GM19035 (cell line): Measurements from ENCODE around the gene SMYD5.
"Not testable (repeated sequence)": the region's sequence is repeated elsewhere in the genome, so short reads cannot be mapped to it uniquely, and the experiment has no call there.

Experiments used
- ATAC-seq: cut with Tn5 transposase; IDR thresholded peaks from one replicate; pipeline ENCODE4 v1.9.1; 2021; ENCODE audit not compliant: unreplicated experiment

Gene SMYD5

DNA sequence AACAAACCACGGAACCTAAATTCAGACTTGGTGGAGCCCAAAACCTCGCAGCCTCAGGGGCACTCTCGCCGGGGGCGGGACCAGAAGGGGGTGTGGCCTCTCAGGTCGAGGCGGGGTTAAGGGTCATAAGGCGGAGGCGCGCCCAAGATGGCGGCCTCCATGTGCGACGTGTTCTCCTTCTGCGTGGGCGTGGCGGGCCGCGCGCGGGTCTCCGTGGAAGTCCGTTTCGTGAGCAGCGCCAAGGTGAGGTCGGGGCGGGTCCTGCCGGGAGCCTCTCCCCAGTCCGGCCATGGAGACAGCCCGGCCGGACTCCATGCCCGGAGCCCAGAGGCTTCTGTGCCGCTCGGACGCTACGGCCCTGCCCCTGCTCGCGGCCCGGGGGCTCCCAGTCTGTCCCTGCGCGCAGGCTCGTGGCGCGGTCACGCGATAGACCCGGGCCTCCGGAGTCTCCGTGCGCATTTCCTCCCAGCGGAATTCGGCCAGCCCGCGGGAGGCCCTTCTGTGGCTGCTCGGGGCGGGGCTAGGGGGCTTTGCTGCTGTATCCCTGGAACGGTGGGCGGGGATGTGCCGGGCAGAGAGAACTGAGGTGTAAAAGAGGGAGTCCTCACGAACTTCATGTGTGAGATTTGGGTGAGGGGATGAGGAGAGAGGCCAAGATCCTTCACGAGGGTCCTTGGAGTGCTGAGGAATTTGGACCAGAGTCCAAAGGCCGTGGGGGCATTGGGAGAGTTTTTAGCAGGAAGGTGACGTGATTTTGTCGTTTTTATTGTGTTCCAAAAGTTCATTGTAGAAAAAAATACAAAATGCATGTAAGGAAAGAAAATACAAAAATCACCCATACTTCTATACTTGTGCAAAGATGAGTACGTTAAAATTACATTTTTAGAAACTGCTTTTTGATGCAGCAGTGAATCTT is at the start of gene SMYD5:
Gene SMYD5 (plus strand): TSS at position 126 of the 916 bp plus-strand sequence. CDS start 22 bp downstream, at position 148.
- peak; percentile 94 for ATAC-seq

DNA sequence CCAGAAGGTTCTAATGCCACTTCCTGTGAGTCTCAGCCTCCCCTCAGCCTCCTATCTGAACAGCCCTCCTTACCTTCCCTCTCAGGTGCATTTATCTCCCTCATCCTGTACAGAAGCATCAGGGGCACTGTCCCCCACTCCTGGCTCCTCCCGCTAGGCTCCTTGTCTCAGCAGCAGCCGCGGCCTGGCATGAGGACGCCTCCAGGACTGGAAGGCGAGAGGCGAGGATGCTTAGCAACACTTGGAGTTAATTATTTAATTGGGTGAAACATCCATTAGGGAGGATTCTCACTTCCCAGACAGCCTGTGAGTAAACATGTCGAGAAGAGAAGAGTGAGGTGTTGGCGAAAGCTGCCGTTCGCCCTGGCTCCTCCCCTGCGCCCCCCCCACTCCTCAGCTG is 48.1 kb upstream of the SMYD5 start:
- ATAC-seq = not testable (repeated sequence)

DNA sequence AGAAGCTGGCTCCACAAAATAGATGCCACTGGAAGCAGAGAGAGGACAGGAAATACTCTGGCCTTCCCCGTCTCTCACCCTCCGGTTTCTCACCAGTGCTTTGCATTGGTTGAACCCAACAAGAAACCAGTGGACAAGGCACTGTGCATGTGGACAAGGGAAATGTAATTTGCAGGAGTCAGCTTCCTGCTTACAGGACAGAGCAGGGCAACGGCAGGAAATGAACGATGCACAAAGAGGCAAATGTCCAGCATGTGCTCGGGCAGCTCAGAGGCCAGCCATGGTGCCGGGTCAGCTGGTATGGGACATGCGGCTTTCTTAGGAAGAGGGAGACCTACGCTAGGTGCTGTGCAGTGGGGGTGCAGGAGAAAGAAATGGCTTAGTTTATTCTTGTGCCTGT is 47.2 kb upstream of the SMYD5 start:
- not testable (repeated sequence) for ATAC-seq

GRCh38 chr2:73168348-73168747 is 45.7 kb upstream of the SMYD5 start:
- ATAC-seq = not testable (repeated sequence)

DNA sequence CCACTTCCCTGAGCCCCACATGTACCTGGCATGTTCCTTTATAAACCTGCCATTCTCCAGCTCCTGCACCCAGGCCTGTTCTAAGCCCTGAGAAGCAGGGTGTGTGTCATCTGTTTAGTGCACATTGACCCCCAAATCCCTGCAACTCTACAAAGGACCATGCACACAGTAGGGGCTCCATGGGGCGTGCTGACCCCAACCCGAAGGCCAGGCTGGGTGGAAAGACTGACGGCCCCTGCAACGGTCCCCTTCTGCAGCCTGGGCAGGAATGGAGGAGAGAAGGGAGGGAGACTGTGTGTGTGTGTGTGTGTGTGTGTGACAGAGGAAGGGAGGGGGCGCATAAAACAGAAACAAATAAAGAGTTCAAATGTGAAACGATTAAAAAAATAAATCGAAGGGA is 43.7 kb upstream of the SMYD5 start:
- not testable (repeated sequence) for ATAC-seq

DNA sequence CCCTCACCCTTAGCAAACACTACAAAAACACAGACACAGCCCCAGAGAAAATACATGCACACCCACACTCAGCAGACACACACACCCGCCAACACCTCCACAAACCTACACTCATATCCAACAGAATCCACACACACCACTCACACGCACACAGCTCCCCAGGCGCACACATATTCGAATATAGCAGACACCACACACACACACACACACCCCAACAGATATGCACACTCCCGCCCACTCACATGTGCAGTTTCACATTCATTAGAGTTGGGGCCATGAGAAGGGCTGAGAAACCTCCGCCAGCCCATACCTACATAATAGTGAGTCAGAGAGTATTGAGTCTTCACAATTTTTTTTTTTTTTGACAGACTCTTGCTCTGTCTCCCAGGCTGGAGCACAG is 41.1 kb upstream of the SMYD5 start:
- no peak for ATAC-seq

GRCh38 chr2:73173781-73174180 is 40.3 kb upstream of the SMYD5 start:
- no peak for ATAC-seq

- no peak for ATAC-seq
Observed at GRCh38 chr2:73174244-73174643, 39.8 kb upstream of the SMYD5 start.

DNA sequence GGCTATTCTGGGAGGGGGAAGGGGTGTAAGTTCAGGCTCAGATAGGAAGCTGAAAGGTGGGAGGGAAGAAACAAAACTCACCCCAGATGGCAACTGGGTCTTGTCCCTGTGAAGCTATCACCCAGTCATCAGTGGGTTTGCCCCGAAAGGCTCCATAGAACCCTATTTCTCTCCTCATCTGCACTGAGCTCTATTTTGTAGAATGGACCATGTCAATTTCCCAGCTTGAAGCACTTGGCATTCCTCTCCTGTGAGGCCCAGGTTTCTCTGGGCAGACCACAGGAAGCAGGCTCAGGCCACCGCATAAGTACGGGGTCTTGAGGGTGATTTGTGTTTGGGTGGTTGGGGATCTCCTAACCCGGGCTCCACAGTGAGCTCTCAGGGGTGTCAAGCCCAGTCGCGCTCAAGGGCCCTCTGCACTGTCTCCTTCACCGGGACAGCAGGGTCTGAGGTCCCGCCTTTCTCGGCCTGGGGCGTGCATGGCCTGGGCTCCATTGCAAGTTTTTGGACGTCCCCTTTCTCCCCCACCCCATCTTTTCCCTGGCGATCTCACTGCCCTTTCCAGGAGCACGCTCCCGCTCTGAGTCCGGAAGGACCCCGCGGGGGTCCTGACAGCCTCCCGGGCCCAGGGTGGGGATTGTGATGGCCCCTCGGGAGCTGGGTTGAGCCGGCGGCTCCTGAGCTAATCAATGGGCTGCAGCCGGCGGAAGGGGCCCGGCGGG is 38.9 kb upstream of the SMYD5 start:
- ATAC-seq = no peak

GRCh38 chr2:73175663-73176204 is 38.3 kb upstream of the SMYD5 start:
- no peak for ATAC-seq

DNA sequence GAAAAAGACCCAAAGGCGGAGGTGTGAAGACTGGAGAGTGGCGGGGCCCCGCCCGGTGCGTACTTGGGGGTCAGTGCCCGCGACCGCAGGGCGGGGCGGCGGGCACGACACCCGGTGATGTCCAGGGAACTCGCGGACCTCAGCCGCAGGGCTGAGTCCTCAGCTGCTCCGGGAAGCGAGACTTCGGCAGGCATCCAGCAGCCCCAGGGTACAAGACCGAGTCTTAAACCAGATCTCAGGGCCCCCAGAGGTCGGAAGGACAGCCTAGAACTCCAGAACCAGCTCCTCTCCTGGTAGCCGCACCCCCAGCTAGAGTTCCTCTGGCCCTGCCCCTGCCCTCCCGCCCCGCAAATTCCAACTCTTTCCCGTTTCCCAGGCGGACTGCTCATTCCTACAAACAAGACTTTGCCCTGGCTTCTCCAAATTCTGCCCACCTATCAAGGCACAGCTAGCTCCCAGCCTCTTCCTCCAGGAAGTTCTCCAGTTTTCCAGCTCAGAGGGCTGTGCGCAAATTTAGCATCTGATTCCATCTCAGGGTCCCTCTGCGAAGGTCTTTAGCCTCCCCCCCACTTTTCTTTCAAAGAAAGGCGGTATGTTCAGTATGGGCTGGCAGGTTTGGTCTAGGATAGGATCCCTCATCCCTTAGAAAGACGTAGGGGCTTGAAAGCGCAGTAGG is 37.7 kb upstream of the SMYD5 start:
- no peak for ATAC-seq

DNA sequence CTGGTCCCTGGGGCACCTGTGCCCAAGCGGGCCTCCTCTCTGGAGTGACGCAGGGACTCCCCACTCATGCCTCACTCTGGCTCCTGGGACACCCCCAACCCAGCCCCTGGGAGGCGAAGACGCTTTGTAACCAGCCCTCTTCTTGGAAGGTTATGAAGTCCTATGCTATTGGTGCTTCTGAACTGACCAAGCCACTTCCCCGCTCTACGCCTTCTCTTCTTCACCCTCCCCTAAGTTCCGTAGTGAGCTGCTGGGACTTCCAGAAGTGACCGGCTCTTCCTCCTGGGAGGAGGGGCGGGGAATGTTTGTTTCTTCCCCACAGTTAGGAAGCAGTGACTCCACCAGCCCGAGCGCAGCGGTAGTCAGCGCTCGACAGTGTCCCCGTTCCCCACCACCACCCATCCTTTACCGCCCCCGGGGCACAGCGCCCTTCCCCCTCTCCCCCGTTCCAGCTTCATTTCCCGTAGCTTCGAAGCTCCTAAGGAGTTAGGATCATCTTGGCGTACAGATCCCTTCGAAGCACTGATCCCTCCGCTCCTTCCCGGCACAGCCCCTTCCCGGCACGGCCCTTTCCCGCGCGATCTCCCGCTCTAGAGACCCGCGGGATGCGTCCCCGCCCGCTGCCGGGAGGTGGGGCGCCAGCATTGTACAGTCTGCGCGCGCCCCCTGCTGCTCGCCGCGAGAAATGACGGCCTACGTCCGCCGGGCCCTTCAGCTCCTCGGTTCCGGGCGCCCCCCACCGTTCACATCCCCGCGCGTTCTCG is 37.0 kb upstream of the SMYD5 start:
- ATAC-seq = peak; percentile 80

DNA sequence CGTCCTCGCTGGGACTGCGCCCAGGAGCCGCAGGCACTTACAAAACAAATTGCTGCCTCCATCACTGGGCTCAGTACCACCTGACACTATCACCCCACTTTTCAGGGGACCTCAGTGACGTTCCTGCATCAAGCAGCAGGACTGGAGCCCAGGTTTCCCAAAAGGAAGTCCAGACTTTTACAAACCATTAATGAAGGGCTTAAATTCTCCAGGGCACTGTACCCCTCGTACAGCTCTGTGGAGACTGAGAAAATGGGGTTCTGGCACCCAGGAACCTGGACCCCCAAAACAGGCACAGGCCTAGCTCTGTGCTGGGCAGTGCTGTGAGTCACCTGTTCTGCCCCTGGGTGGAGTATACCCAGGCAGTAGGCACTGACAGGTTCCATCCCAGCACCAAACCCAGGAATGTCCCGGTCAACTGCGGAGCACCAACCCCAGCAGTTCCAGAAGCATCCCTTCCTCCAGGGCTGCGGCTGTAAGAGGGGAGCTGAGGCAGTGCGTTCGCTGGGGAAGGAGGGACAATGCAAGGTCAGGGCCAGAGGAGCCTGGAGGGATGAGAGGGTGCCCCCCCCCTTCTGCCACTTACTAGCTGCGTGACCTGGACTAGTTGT is 36.3 kb upstream of the SMYD5 start:
- ATAC-seq = peak; percentile 1

DNA sequence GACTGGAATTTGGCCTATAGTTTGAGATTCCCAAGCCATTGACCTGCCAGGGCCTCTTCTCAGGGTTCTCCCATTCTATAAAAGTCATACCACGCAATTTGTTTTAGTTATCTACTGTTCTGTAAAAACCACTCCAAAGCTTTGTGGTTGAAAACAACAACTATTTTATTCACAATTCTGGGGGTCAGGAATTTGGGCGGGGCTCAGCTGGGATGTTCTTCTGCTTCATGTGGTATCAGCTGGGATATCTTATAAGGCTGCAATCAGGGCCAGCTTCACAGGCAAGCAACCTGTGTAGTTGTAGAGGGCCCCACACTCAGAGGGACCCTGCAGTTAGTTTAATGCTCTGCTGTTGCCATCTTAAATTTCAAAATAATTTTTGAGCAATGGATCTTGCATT is 28.1 kb upstream of the SMYD5 start:
- ATAC-seq = no peak

- ATAC-seq = no peak
Observed at GRCh38 chr2:73187549-73187948, 26.5 kb upstream of the SMYD5 start.

GRCh38 chr2:73197579-73197978 is 16.5 kb upstream of the SMYD5 start:
- no peak for ATAC-seq

- ATAC-seq = not testable (repeated sequence)
Observed at GRCh38 chr2:73200281-73200680, 13.8 kb upstream of the SMYD5 start.

DNA sequence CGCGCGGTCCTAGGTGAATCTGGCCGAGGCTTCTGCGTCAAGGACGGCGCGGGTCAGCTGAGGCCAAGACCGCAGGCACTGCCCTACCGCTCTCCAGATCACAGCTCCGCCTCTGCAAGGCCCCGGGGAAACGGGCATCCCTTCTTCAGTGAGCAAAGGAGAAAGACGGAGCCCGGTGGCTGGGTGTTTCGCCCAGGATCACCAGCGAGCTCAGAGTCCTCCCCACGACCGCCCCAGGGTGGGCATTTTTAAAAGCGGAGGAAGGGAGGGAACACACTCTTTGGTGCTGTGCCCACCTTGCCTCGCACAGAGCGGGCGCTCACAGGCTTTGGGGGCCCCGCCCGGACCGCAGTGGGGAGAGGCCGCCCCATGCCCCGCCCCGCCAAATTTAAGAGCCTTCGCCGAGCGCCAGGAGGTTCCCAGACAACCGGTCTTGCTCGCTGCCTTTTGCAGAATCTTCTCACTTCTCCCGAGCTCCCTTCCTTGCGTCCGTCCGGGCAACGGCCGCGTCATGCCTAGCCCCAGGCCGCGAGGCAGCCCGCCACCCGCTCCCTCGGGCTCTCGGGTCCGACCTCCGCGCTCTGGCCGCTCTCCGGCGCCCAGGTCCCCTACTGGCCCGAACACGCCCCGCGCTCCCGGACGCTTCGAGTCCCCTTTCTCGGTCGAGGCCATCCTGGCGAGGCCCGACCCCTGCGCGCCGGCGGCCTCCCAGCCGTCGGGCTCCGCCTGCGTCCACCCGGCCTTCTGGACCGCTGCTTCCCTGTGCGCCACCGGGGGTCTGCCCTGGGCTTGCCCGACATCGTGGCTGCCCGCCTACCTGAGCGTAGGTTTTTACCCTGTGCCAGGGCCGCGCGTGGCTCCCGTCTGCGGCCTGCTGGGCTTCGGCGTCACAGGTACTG is 11.6 kb upstream of the SMYD5 start, which contains the start of gene NOTO:
Gene NOTO (plus strand): TSS at position 419 of the 899 bp plus-strand sequence. CDS start 93 bp downstream, at position 512.
- ATAC-seq = no peak
